ENCODE results near the gene TFDP2. TPM values are rescaled to one million over a fixed set of nuclear protein-coding genes. Genes with fewer than 3 reads are reported as not detected.
"Not testable (repeated sequence)": the region's sequence is repeated elsewhere in the genome, so short reads cannot be mapped to it uniquely, and the experiment has no call there.

Gene TFDP2
- 37.5 and 45.8 TPM in 2 replicates for total RNA-seq (2014; rRNA removed; shearing (Covaris generic))

- DNase-seq (ENCODE audit: low read depth): peak; percentile 90
These were observed at the start of gene TFDP2 for GRCh38 chr3:142148792-142149672. Gene TFDP2 (minus strand): TSS chr3:142149544. CDS start chr3:142101749, 47,795 bp downstream.

GRCh38 chr3:142188846-142189245 lies 39.5 kb upstream of the TFDP2 start:
- no peak for DNase-seq (ENCODE audit: low read depth)

GRCh38 chr3:142180761-142181362 lies 31.5 kb upstream of the TFDP2 start:
- DNase-seq (ENCODE audit: low read depth): peak; percentile 33

GRCh38 chr3:142175478-142175877 lies 26.1 kb upstream of the TFDP2 start:
- no peak for DNase-seq (ENCODE audit: low read depth)

DNA sequence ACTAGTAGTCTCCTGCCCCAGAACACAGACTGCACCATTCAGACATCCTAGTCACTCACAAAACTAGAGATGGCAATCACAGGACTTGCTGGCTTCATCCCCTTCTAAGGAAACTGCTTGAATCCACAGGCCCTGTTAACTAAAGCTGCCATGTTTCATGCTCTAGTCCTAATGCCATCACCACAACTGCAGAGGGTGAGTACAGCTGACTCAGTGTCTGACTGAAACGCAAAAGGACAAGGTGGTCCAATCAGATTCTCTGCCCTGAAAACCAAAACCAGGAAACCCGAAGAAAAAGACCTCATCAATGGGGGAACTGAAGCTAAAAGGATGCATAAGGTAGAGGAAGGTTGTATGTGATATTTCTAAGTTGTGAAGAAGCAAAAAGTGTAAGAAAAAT lies 25.2 kb upstream of the TFDP2 start:
- no peak for DNase-seq (ENCODE audit: low read depth)

- DNase-seq (ENCODE audit: low read depth): no peak
These were observed 19.2 kb upstream of the TFDP2 start for GRCh38 chr3:142168514-142168913.

GRCh38 chr3:142165194-142165593 lies 15.8 kb upstream of the TFDP2 start:
- DNase-seq (ENCODE audit: low read depth): peak; percentile 40

DNA sequence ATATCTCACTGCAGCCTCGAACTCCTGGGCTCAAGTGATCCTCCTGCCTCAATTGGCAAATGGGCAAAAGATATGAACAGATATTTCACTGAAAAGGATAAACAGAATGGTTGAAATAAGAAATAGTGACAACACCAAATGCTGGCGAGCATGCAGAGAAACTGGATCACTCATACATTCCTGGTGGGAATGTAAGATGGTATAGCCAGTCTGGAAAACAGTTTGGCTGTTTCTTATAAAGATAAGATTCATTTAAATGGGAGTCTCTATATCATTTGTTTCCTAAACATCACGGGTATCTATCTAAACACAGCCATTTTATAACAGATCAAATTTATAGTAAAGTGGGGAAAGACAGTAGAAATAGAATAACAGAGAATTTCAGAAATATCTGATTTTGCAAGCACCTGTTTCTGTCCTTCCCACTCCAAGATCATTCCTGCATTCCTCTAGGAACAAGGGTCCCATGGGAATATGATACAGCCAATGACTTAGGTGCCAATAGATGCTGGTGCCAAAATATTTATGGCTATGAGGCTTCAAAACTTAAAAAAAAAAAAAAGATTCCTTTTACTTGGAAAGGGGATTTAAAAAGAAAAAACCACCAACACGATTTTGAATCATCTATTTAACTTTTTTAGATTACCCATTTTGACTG lies 9.9 kb upstream of the TFDP2 start:
- no peak for DNase-seq (ENCODE audit: low read depth)

GRCh38 chr3:142154186-142154585 lies 4.8 kb upstream of the TFDP2 start:
- DNase-seq (ENCODE audit: low read depth): no peak

DNA sequence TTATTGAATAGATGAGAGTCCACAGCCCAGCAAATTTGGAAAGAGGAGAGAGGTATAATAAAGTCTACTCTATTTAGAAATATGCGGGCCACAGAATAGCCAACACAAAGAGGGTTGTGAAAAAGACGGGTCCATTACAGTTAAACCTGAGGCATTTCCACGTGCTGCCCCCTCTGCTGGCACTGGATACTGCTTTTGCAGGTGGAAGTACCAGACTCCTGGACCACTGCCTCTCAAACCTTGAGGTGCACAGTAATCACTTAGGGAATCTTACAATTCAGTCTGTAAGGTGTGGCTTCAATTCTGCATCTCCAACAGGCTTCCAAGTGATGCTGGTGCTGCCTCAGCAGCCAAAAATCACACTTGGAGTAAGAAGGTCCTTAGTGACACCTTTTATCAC lies 3.0 kb upstream of the TFDP2 start:
- no peak for DNase-seq (ENCODE audit: low read depth)

- DNase-seq (ENCODE audit: low read depth): no peak
These were observed 2.5 kb upstream of the TFDP2 start for GRCh38 chr3:142151828-142152227.

DNA sequence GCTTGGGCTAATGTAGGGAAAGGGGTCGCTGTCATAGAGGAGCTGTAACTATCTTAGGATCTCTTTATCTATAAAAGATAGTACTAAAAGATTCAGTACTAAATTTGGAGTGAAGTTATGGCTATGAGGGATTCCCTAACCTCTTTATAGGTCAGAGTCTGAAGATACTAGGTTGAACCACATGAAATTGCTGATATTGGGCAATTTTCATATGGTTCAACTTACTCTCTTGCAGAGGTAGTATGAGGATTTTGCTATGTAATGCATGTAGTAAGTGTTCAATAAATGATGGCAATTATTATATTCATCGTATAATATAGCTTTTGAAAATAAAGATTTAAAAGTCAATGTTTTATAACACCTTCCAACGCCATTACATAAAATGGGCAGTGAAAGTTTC lies 1.9 kb upstream of the TFDP2 start:
- DNase-seq (ENCODE audit: low read depth): no peak

DNA sequence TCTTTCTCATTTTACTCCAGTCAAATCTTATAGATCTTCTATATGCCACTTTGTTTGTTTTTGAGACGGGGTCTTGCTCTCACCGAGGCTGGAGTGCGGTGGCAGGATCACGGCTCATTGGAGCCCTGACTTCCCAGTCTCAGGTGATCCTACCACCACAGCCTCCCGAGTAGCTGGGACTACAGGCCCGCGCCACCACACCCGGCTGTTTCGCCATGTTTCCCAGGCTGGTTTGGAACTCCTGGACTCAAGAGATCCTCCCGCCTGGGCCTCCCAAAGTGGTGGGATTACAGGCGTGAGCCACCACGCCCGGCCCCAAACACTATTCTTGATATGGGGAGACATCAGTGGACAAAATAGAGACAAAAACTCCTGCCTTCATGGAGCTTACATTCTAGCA lies 927 bp upstream of the TFDP2 start:
- DNase-seq (ENCODE audit: low read depth): no peak

- DNase-seq (ENCODE audit: low read depth): no peak
These were observed 289 bp upstream of the TFDP2 start for GRCh38 chr3:142149673-142149992.

GRCh38 chr3:142148044-142148791 lies 1.1 kb downstream of the TFDP2 start:
- peak; percentile 15 for DNase-seq (ENCODE audit: low read depth)

GRCh38 chr3:142144587-142144986 lies 4.8 kb downstream of the TFDP2 start:
- DNase-seq (ENCODE audit: low read depth): not testable (repeated sequence)

GRCh38 chr3:142140608-142141285 lies 8.6 kb downstream of the TFDP2 start:
- not testable (repeated sequence) for DNase-seq (ENCODE audit: low read depth)

- not testable (repeated sequence) for DNase-seq (ENCODE audit: low read depth)
These were observed 12.3 kb downstream of the TFDP2 start for GRCh38 chr3:142137089-142137488.

- no peak for DNase-seq (ENCODE audit: low read depth)
These were observed 14.5 kb downstream of the TFDP2 start for GRCh38 chr3:142134799-142135325.

DNA sequence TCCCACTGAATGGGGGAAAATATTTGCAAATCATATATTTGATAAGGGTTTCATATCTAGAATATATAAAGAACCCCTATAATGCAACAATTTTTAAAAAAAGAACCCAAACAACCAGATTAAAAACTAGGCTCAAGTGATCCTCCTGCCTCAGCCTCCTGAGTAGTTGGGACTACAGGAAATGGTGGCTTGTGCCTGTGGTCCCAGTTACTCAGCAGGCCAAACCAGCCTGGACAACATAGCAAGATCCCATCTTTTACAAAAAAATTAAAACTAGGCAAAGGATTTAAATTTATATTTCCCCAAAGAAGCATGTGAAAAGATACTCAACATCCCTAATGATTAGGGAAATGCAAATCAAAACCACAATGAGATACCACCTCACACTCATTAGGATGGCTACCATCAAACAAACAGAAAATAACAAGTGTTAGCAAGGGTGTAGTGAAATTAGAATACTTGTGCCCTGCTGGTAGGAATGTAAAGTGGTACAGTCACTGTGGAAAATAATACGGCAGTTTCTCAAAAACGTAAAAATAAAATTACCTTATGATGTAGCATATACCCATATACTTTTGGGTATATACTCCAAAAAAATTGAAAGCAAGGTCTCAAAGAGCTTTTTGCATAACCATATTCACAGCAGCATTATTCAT lies 19.7 kb downstream of the TFDP2 start:
- no peak for DNase-seq (ENCODE audit: low read depth)
